Activated CD4-positive, alpha-beta memory T cell treated with anti-CD3 and anti-CD28 coated beads for 36 hours (primary cell): ENCODE measurements around the gene GPLD1. TPM values are rescaled to one million over a fixed set of nuclear protein-coding genes. Genes with fewer than 3 reads are reported as not detected.
"Not testable (repeated sequence)": the region's sequence is repeated elsewhere in the genome, so short reads cannot be mapped to it uniquely, and the experiment has no call there.

Experiments
- CTCF ChIA-PET: fragments of 350-600 bp; sonication (Branson Sonifier 250); formaldehyde crosslinking; loops from one replicate; lab custom pipeline; 2021; ENCODE audit warnings: antibody characterized with exemption, inconsistent platforms; lab: Charles Lee
- POLR2A ChIA-PET: fragments of 350-600 bp; sonication (Branson Sonifier 250); formaldehyde crosslinking; loops from one replicate; lab custom pipeline; 2021; ENCODE audit warnings: antibody characterized with exemption; lab: Charles Lee
- DNase-seq: peaks from one replicate; pipeline ENCODE4 v3.0.0-alpha.2; 2020
- H3K27ac Mint-ChIP-seq: one replicate; pipeline ENCODE4 v1.8.0; 2021; ENCODE audit warnings: mixed read lengths
- H3K27me3 Mint-ChIP-seq: one replicate; pipeline ENCODE4 v1.8.0; 2021; ENCODE audit warnings: mixed read lengths
- H3K36me3 Mint-ChIP-seq: one replicate; pipeline ENCODE4 v1.8.0; 2021; ENCODE audit warnings: mixed read lengths
- H3K4me1 Mint-ChIP-seq: one replicate; pipeline ENCODE4 v1.8.0; 2021; ENCODE audit warnings: low read depth, mixed read lengths
- H3K4me3 Mint-ChIP-seq: one replicate; pipeline ENCODE4 v1.8.0; 2021; ENCODE audit warnings: mild to moderate bottlenecking, mixed read lengths
- H3K9me3 Mint-ChIP-seq: one replicate; pipeline ENCODE4 v1.8.0; 2021; ENCODE audit warnings: mixed read lengths
- intact Hi-C: fragments of 100-400 bp; cut with micrococcal nuclease; formaldehyde crosslinking; loops from one replicate; pipeline ENCODE4 v1.15.1; 2023
- total RNA-seq, 2 experiments: library from RNA; stranded (reverse); gene quantifications; one replicate each; pipeline ENCODE4 v1.2.3, GENCODE V29; 2021

Gene GPLD1
- total RNA-seq, 2 experiments from 2014 or later = 0.19 to 0.29 TPM

GRCh38 chr6:24431045-24431451 is 58.3 kb downstream of the GPLD1 start:
- Mint-ChIP-seq H3K4me3 (no peak overlapping the region), H3K27me3 (no peaks in the 10 kb centered on the region), H3K36me3 (peaks cover 3% of the 10 kb centered on the region), H3K4me1 (no peaks in the 10 kb centered on the region), H3K27ac (no peak overlapping the region), H3K9me3 (no peaks in the 10 kb centered on the region)
- intact Hi-C loops = loop anchor here (1.0 to 5.0 kb wide), 4 partner anchors 90 to 336 kb away; no protein-coding TSS in a partner anchor
- peak; percentile 22 for DNase-seq
- CTCF ChIA-PET = interaction anchor here (0.6 to 2.1 kb wide), 12 partner anchors 9 to 424 kb away, joined by 3 to 24 read pairs (median 4); no protein-coding TSS in a partner anchor
- POLR2A ChIA-PET = interaction anchor here (1.0 kb wide), 1 partner anchor 64 kb away, joined by 3 read pairs; the partner anchor contains the start of gene ALDH5A1

DNA sequence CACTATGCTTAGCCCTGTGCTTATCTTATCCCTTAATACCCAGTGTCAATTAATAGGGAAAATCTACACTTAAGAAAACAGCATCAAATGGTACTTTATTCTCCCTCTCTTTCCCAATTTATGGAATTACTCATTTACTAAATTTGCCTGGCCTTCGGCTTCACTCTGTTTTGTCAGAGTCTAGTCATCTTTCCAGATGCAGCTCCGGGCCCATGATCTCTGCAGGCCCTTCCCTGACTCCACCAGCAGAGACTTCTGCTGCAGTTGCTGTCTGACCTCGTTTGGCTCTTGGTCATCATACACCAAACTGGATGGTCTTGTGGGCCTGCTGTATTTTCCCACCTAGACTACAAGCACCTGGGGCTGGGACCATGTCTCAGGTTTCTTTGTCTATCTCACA is 59.3 kb downstream of the GPLD1 start:
- Mint-ChIP-seq H3K4me1 (no peaks in the 10 kb centered on the region), H3K27ac (no peak overlapping the region), H3K9me3 (no peaks in the 10 kb centered on the region), H3K4me3 (no peak overlapping the region), H3K27me3 (no peaks in the 10 kb centered on the region), H3K36me3 (peaks cover 3% of the 10 kb centered on the region)
- CTCF ChIA-PET = interaction anchor here (0.5 to 2.1 kb wide), 15 partner anchors 9 to 1047 kb away, joined by 3 to 24 read pairs (median 4); partner anchors contain the start of gene ALDH5A1
- intact Hi-C loops = loop anchor here (2.0 to 5.0 kb wide), 2 partner anchors 265 to 337 kb away; no protein-coding TSS in a partner anchor
- DNase-seq = no peak
- POLR2A ChIA-PET = interaction anchor here (1.0 kb wide), 1 partner anchor 65 kb away, joined by 3 read pairs; the partner anchor contains the start of gene ALDH5A1

DNA sequence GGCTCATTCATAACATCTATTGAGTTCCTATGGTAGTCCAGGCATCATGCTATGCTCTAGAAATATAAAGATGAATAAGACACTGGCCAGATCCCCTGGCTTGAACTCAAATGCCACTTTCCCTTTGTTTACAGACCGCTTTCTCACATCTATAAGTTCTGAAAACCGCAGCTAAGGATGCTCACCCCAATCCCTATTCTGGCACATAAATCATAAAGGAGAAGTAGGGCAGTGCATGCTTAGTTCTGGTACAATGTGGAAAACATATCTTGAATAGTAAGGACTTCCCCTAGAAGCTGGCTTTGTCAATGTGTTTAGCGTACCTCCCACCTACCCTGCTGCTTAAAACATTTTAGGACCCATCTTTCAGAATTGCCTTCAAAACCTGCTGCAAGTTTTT is 60.2 kb downstream of the GPLD1 start:
- POLR2A ChIA-PET = no interaction called here
- Mint-ChIP-seq H3K27me3 (no peaks in the 10 kb centered on the region), H3K27ac (no peak overlapping the region), H3K36me3 (peaks cover 3% of the 10 kb centered on the region), H3K4me3 (no peak overlapping the region), H3K9me3 (no peaks in the 10 kb centered on the region), H3K4me1 (no peaks in the 10 kb centered on the region)
- intact Hi-C loops = no loop called here
- CTCF ChIA-PET = interaction anchor here (1.6 to 2.1 kb wide), 2 partner anchors 66 to 337 kb away, joined by 4 to 6 read pairs; partner anchors contain the start of gene ALDH5A1
- no peak for DNase-seq

DNA sequence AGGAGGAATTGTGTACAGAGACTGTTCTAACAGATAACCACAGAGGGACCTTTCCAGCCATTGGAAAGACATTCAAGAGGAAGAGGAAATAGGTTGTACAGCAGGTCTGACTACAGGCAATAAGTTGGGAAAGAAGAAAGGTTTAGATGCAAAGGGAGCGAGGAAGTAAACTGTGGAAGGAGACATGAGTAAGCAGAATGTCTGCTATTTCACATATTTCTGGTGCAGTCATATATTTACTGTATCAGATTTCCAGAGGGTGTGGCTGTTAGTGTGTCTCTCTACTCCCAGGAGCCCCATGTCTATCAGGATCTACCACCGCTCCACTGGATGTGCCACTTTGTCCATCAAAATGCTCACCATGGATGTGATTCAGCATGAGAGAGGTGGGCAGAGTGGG is 60.8 kb downstream of the GPLD1 start:
- DNase-seq = no peak
- Mint-ChIP-seq H3K27me3 (no peaks in the 10 kb centered on the region), H3K36me3 (peaks cover 3% of the 10 kb centered on the region), H3K9me3 (no peaks in the 10 kb centered on the region), H3K4me3 (no peak overlapping the region), H3K27ac (no peak overlapping the region), H3K4me1 (no peaks in the 10 kb centered on the region)
- ChIA-PET POLR2A (no interaction called here), CTCF (interaction anchor here (1.6 kb wide), 1 partner anchor 66 kb away, joined by 4 read pairs; the partner anchor contains the start of gene ALDH5A1)
- intact Hi-C loops = no loop called here

DNA sequence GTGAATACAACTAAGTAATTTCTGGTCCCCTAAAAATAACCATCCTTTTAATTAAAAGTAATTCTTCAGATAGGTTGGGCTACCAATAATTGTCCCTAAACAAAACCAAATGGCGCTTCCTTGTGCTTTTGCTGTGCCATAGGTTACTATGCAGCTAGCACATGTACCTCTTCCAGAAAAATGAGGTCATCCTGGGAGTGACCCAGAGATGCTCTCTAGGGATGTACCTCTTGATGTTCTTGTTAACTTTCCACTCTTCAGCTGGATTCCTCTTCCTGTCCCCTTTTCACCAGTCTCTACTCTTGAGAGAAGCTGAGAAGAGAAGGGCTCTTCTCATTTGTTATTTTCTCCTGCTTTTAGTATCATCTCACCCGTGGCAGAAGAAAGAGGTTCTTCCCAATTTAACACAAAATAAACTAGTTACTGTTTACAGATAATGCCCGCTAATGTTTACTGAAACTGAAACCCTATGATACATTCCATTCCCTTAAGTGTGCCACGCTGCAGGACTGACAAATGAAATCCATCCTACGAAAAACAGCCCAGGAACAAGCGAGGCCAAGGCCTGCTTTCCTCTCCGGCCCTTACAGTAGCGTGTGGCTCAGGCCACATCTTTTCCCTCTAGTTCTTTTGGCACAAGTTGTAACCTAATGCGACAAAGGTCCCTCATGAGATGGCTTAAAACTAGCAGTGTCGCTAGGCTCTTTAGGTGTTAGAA is 62.5 kb downstream of the GPLD1 start:
- Mint-ChIP-seq H3K36me3 (peaks cover 9% of the 10 kb centered on the region), H3K4me1 (no peaks in the 10 kb centered on the region), H3K4me3 (no peak overlapping the region), H3K27ac (peak overlapping the region; percentile 14), H3K9me3 (no peaks in the 10 kb centered on the region), H3K27me3 (no peaks in the 10 kb centered on the region)
- no peak for DNase-seq
- ChIA-PET CTCF (interaction anchor here (1.1 kb wide), 2 partner anchors 68 to 94 kb away, joined by 4 read pairs; partner anchors contain the start of gene ALDH5A1), POLR2A (no interaction called here)
- intact Hi-C loops = no loop called here

DNA sequence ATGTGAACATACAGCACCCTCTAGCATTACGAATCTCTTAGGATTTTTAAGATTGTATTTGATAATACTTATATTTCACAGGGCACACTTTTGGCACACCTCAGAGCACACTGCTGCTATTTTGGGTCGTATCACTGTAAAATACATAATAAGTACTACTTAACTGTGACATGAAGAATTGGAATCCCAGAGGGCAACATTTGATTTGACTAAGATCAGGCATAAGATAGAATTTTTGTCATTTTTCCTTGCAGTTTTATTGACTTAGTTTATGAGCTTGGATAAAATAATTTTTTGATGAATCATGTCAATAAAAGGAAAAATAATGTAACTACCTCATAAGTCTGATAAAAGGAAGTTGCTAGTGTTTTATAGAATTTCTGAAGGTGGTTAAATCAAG is 64.3 kb downstream of the GPLD1 start:
- Mint-ChIP-seq H3K36me3 (peaks cover 14% of the 10 kb centered on the region), H3K27me3 (no peaks in the 10 kb centered on the region), H3K4me1 (no peaks in the 10 kb centered on the region), H3K4me3 (no peak overlapping the region), H3K9me3 (no peaks in the 10 kb centered on the region), H3K27ac (no peak overlapping the region)
- no peak for DNase-seq
- intact Hi-C loops = no loop called here
- ChIA-PET POLR2A (no interaction called here), CTCF (no interaction called here)

GRCh38 chr6:24419526-24419925 is 69.9 kb downstream of the GPLD1 start:
- no peak overlapping the region for H3K4me3 Mint-ChIP-seq
- peaks cover 29% of the 10 kb centered on the region for H3K36me3 Mint-ChIP-seq
- H3K27ac Mint-ChIP-seq = no peak overlapping the region
- no peaks in the 10 kb centered on the region for H3K4me1 Mint-ChIP-seq
- H3K9me3 Mint-ChIP-seq = no peaks in the 10 kb centered on the region
- CTCF ChIA-PET = no interaction called here
- intact Hi-C loops = no loop called here
- no peak for DNase-seq
- POLR2A ChIA-PET = no interaction called here
- H3K27me3 Mint-ChIP-seq = no peaks in the 10 kb centered on the region

- intact Hi-C loops = no loop called here
- Mint-ChIP-seq H3K9me3 (no peaks in the 10 kb centered on the region), H3K4me1 (no peaks in the 10 kb centered on the region), H3K27me3 (no peaks in the 10 kb centered on the region), H3K4me3 (no peak overlapping the region), H3K27ac (no peak overlapping the region), H3K36me3 (peaks cover 34% of the 10 kb centered on the region)
- POLR2A ChIA-PET = no interaction called here
- CTCF ChIA-PET = interaction anchor here (1.2 kb wide), 1 partner anchor 15 kb away, joined by 4 read pairs; no protein-coding TSS in a partner anchor
- no peak for DNase-seq
Observed at GRCh38 chr6:24415753-24416152, 73.6 kb downstream of the GPLD1 start.

- H3K4me3 Mint-ChIP-seq, POLR2A ChIA-PET, H3K27ac Mint-ChIP-seq, DNase-seq, CTCF ChIA-PET, H3K9me3 Mint-ChIP-seq, H3K4me1 Mint-ChIP-seq, H3K27me3 Mint-ChIP-seq, intact Hi-C loops: not testable (repeated sequence)
- H3K36me3 Mint-ChIP-seq = peaks cover 30% of the 10 kb centered on the region
Observed at GRCh38 chr6:24414531-24414930, 74.8 kb downstream of the GPLD1 start.

- ChIA-PET POLR2A (no interaction called here), CTCF (interaction anchor here (0.7 to 1.8 kb wide), 3 partner anchors 18 to 353 kb away, joined by 3 to 5 read pairs (median 3); no protein-coding TSS in a partner anchor)
- Mint-ChIP-seq H3K36me3 (peaks cover 22% of the 10 kb centered on the region), H3K27me3 (no peaks in the 10 kb centered on the region), H3K9me3 (no peaks in the 10 kb centered on the region), H3K4me1 (peaks cover 4% of the 10 kb centered on the region), H3K4me3 (no peak overlapping the region), H3K27ac (no peak overlapping the region)
- DNase-seq = no peak
- intact Hi-C loops = loop anchor here (1.0 kb wide), 1 partner anchor 10 kb away; the partner anchor contains the start of gene MRS2
Observed at GRCh38 chr6:24412294-24412693, 77.1 kb downstream of the GPLD1 start.

- Mint-ChIP-seq H3K9me3 (no peaks in the 10 kb centered on the region), H3K4me1 (peaks cover 4% of the 10 kb centered on the region), H3K36me3 (peaks cover 17% of the 10 kb centered on the region), H3K27me3 (no peaks in the 10 kb centered on the region), H3K4me3 (no peak overlapping the region), H3K27ac (no peak overlapping the region)
- ChIA-PET CTCF (no interaction called here), POLR2A (interaction anchor here (0.6 kb wide), 1 partner anchor 710 kb away, joined by 3 read pairs; no protein-coding TSS in a partner anchor)
- intact Hi-C loops = no loop called here
- DNase-seq = no peak
Observed at GRCh38 chr6:24410622-24411021, 78.8 kb downstream of the GPLD1 start.

DNA sequence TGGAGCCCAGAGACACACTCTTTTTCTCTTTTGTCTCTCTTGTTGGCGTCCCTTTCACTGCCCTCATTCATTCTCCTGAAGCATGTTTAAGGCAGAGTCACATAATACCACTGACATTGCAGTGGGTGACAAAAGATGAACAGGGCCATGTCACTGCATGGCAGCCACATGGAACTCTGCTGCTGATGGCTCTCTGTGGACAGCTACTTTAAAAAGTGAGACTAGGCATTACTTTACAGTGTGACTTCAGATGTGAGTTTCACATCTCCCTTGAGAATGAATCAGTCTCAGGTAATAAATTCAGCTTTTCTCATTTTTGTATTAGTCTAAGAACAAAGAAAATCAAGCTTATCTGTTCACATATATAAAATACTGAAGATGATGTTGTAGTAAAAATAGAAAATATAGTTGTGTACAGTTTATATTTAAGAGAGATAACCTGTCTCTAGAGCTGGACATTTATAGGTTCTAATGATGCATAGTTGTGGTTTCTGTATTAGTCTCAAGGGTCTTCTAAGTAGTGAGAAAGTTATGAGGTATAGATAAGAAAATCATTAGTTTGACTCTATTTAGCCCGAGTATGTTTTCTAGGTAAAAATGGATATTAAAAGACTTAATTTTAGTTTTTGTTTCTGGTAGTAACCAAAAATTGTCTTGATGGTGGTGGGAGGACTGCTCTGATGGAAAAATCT is 80.5 kb downstream of the GPLD1 start:
- Mint-ChIP-seq H3K4me3 (no peak overlapping the region), H3K27ac (no peak overlapping the region), H3K27me3 (no peaks in the 10 kb centered on the region), H3K9me3 (no peaks in the 10 kb centered on the region), H3K36me3 (peaks cover 14% of the 10 kb centered on the region), H3K4me1 (peaks cover 17% of the 10 kb centered on the region)
- POLR2A ChIA-PET = no interaction called here
- DNase-seq = no peak
- intact Hi-C loops = no loop called here
- CTCF ChIA-PET = no interaction called here
